GM19035 (cell line): ENCODE results near the gene SLC19A3.
"Not testable (repeated sequence)": the region's sequence is repeated elsewhere in the genome, so short reads cannot be mapped to it uniquely, and the experiment has no call there.

Experiments used
- ATAC-seq: cut with Tn5 transposase; IDR thresholded peaks from one replicate; pipeline ENCODE4 v1.9.1; 2021; ENCODE audit not compliant: unreplicated experiment

Gene SLC19A3

GRCh38 chr2:227717687-227718567 lies at the start of gene SLC19A3:
SLC19A3 (minus strand) TSS chr2:227718028; CDS start chr2:227702318, 15,710 bp downstream.
- no peak for ATAC-seq

- ATAC-seq: peak; percentile 98
Measured at GRCh38 chr2:227766373-227766883, 48.6 kb upstream of the SLC19A3 start.

GRCh38 chr2:227765788-227766372 lies 48.1 kb upstream of the SLC19A3 start:
- no peak for ATAC-seq

DNA sequence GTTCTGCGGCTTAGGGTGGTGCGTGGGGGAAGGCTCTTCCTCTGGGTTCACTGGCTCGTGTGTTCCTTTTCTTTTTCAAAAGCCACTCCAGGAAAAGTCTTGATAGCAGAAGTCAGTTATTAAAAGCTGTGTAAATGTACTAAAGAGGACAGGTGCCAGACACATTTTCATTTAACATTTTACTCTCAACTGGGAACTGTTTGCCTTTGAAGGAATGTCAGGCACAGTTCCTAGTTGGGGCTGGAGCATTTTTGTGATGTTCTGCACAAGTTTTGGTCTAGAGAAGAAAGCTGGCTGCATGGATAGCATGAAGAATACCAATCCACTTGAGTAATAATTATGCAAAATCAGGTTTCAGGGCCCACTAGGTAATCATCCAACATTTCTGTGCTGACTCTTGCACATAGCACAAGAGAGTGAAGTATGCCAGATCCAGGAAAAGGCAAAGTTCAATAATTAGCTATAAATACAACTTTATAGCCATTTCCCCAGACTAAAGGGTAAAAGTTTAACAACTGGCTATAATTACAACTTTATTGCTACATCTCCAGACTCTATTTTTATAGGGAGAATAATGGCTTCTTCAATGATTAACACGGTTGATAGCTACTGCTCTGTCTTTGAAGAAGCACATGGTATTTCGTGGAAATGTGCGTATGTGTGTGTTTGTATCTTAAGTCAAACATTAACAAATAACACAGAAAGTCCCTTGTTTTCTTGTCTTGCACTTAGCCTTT lies 44.1 kb upstream of the SLC19A3 start:
- no peak for ATAC-seq

DNA sequence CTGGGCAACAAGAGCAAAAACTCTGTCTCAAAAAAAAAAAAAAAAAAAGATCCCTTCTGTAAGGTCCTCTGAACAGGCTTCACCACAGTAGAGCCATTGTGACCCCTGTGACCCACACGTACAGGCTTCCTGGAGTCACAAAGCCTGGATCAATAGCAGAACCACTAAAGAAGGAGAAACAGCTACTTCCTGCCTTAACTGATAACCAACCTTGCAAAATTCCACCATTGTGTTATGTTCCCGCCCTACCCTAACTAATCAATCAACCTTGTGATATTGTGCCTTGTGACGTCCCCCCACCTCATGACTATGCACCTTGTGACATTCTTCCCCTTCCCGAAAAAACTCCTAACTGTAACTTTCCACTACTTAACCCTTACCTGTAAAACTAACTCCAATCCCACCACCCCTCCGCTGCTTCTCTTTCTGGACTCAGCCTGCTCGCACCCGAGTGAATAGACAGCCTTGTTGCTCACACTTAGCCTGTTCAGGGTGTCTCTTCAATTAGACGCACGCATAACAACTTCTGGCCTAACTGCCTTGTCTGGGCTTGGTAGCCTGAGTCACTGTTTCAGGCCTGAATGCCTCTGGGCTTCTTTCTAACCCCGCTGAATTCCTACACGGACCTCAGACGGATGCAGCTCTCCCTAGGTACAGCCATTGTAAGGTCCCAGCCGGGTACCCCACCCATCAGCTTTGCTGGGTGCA lies 41.7 kb upstream of the SLC19A3 start:
- ATAC-seq: no peak

- ATAC-seq: not testable (repeated sequence)
Measured at GRCh38 chr2:227756261-227756660, 38.4 kb upstream of the SLC19A3 start.

DNA sequence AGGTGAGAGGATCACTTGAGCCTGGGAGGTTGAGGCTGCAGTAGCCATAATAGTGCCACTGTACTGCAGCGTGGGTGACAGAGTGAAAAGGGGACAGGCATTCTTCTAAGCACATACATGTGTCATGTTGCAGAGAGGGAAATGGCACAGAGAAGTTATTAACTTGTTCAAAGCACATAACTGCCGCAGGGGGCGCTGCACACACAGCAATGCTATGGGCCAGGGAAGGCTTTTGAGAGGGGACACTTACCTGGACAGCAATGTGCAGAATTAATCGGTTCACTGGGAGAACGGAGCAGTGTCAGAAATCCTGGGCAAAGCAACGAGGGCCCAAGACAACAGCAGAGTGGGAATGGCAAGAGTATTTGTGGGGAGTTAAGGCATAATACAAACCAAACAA lies 30.3 kb upstream of the SLC19A3 start:
- no peak for ATAC-seq

GRCh38 chr2:227745594-227745993 lies 27.8 kb upstream of the SLC19A3 start, which contains the start of gene SCYGR8:
SCYGR8 (plus strand) TSS chr2:227745894; CDS start chr2:227745894, 0 bp downstream.
- ATAC-seq: no peak

GRCh38 chr2:227740705-227741104 lies 22.9 kb upstream of the SLC19A3 start:
- ATAC-seq: not testable (repeated sequence)

- ATAC-seq: no peak
Measured at GRCh38 chr2:227739351-227739750, 21.5 kb upstream of the SLC19A3 start.

GRCh38 chr2:227728035-227728434 lies 10.2 kb upstream of the SLC19A3 start, which contains the start of gene SCYGR7:
SCYGR7 (plus strand) TSS chr2:227728335; CDS start chr2:227728335, 0 bp downstream.
- no peak for ATAC-seq

DNA sequence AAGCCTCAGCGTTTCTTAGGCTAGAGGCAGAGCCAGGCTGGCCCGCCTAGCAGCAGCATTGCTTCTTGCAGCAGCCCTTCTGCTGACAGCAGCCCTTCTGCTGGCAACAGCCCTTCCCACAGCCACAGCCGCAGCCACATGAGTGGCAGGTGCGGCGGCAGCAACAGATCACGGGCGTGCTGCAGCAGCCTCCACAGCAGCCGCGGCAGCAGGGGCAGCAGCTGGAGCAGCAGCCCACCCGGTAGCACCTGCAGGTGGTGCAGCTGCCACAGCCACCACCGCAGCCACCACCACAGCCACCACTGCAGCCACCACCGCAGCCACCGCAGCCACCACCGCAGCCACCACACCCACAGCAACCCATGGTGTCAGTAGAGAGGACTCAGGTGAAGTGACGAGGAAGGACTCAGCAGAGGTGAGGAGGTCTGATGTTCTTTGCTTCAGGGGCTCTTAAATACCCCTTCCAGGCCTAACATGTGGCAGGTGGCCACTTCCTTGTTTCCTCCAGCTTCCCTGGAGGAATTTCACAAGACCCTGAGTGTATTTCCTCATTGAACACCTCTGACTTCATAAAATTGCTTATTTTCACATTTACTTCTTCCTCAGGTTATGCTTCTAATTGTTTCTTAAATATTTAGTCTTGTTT lies 6.7 kb upstream of the SLC19A3 start, which contains the start of gene SCYGR6:
Gene SCYGR6 (minus strand): TSS at position 364 of the 646 bp plus-strand sequence. CDS start 0 bp downstream, at position 364.
- ATAC-seq: no peak

GRCh38 chr2:227722821-227723220 lies 5.0 kb upstream of the SLC19A3 start:
- not testable (repeated sequence) for ATAC-seq

DNA sequence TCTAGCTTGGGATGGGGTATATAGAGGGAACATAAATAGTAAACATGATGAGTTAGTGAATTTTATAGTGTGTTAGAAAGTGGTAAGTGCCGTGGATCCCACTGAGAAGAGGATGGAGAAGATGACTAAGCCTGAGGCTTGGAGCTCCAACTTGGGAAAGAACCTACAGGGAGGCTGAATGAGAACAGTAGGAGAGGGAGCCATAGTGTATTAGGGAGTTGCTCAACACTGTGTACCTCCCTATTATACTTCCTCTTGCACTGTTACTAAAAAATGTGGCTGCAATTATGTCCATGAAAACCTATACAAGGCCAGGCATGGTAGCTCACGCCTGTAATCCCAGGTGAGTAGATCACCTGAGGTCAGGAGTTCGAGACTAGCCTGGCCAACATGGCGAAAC lies 2.9 kb upstream of the SLC19A3 start:
- ATAC-seq: no peak

DNA sequence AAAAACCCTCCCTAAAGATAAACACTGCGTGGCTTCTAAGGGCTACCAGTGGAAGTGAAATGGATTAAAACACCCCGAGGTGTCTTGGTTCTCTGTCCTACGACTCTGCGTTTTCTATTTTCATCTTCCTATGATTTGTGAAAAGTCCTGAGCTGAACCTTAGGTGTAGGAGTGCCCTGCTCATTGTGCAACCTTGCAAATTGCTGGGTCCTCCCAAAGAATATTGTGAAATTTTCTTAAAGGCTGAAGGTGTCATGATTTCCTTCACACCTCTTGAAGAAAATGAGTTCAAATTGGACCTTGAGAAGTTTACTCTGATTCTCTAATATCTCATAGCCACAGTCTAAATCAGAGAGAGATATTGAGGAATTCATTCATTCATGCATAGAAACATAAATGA lies 1.8 kb upstream of the SLC19A3 start:
- no peak for ATAC-seq

- no peak for ATAC-seq
Measured at GRCh38 chr2:227716501-227716900, 1.3 kb downstream of the SLC19A3 start.

DNA sequence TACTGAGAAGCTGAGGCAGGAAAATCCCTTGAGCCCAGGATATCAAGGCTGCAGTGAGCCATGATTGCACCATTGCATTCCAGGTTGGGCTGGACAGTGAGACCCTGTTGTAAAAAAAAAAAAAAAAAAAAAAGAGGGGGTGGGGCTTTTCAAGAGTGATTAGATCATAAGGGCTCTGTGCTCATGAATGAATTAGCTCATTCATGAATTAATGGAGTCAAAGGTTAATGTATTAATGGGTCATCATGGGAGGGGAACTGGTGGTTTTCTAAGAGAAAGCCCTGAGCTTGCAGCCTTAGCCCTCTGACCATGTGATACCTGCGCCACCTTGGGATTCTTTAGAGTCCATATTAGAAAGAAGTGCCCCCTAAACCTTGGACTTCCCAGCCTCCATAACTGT lies 4.5 kb downstream of the SLC19A3 start:
- ATAC-seq: no peak

- ATAC-seq: no peak
Measured at GRCh38 chr2:227710986-227711385, 6.8 kb downstream of the SLC19A3 start.

- no peak for ATAC-seq
Measured at GRCh38 chr2:227707390-227707789, 10.4 kb downstream of the SLC19A3 start.

- no peak for ATAC-seq
Measured at GRCh38 chr2:227706859-227707258, 11.0 kb downstream of the SLC19A3 start.
